Keratinocyte (primary cell): ENCODE measurements around the gene SDK1. TPM values are rescaled to one million over a fixed set of nuclear protein-coding genes. Genes with fewer than 3 reads are reported as not detected.

Source experiments
- DNase-seq: peaks from one replicate; pipeline ENCODE4 v3.0.0-alpha.2; 2011; ENCODE audit warnings: low read depth, missing footprints, low spot score
- FAIRE-seq: peaks from 2 replicates; lab custom pipeline; 2011; peaks lifted over from hg19 to GRCh38; lab: Jason Lieb, UNC
- H2AFZ ChIP-seq: 2 replicates; pipeline ENCODE4 v1.6.0; 2012; ENCODE audit warnings: low read length, control low read depth, inconsistent platforms; ENCODE audit not compliant: control insufficient read depth
- H3K27ac ChIP-seq: 2 replicates; pipeline ENCODE4 v1.5.1; 2011; ENCODE audit warnings: low read length; ENCODE audit not compliant: control insufficient read depth, insufficient read depth
- H3K27me3 ChIP-seq: 3 replicates; pipeline ENCODE4 v1.6.0; 2011; ENCODE audit warnings: low read length; ENCODE audit not compliant: control insufficient read depth, insufficient read depth; ENCODE audit errors: extremely low read depth
- H3K36me3 ChIP-seq, 2 experiments: 2 replicates in 1 of 2; 3 replicates in 1 of 2; pipeline ENCODE4 v1.5.1; 2011; ENCODE audit warnings: low read length in 2 of 2, mild to moderate bottlenecking in 1 of 2; ENCODE audit not compliant: control insufficient read depth in 2 of 2, insufficient read depth in 2 of 2; ENCODE audit errors: extremely low read depth in 1 of 2
- H3K4me1 ChIP-seq: 3 replicates; pipeline ENCODE4 v1.5.1; 2011; ENCODE audit warnings: low read length; ENCODE audit not compliant: control insufficient read depth, insufficient read depth; ENCODE audit errors: extremely low read depth
- H3K4me2 ChIP-seq: 3 replicates; pipeline ENCODE4 v1.6.0; 2011; ENCODE audit warnings: low read depth, low read length; ENCODE audit not compliant: control insufficient read depth, insufficient read depth; ENCODE audit errors: extremely low read depth
- H3K4me3 ChIP-seq, 3 experiments: fragments of 200-600 bp in 1 of 3; sonication (generic) in 1 of 3; 2 replicates in 2 of 3; 3 replicates in 1 of 3; pipeline ENCODE4 v1.5.1; 2011 to 2016; ENCODE audit warnings: low read length in 3 of 3, mild to moderate bottlenecking in 3 of 3, control low read depth in 2 of 3, inconsistent platforms in 1 of 3, low read depth in 1 of 3, mixed read lengths in 1 of 3, mixed run types in 1 of 3, moderate library complexity in 1 of 3; ENCODE audit not compliant: control insufficient read depth in 2 of 3, insufficient read depth in 2 of 3; ENCODE audit errors: extremely low read depth in 1 of 3
- H3K79me2 ChIP-seq: 2 replicates; pipeline ENCODE4 v1.6.0; 2012; ENCODE audit warnings: low read length; ENCODE audit not compliant: control insufficient read depth, insufficient read depth
- H3K9ac ChIP-seq: 3 replicates; pipeline ENCODE4 v1.6.0; 2011; ENCODE audit warnings: low read length; ENCODE audit not compliant: control insufficient read depth, insufficient read depth; ENCODE audit errors: extremely low read depth
- H3K9me1 ChIP-seq: 3 replicates; pipeline ENCODE4 v1.6.0; 2011; ENCODE audit warnings: low read length; ENCODE audit not compliant: control insufficient read depth, insufficient read depth; ENCODE audit errors: extremely low read depth
- H3K9me3 ChIP-seq: 2 replicates; pipeline ENCODE4 v1.5.1; 2012; ENCODE audit warnings: low read depth, low read length; ENCODE audit not compliant: control insufficient read depth
- H4K20me1 ChIP-seq: 3 replicates; pipeline ENCODE4 v1.6.0; 2011; ENCODE audit warnings: low read length; ENCODE audit not compliant: control insufficient read depth, insufficient read depth; ENCODE audit errors: extremely low read depth
- CTCF ChIP-seq, 3 experiments: IDR thresholded peaks in 1 of 3; conservative IDR thresholded peaks in 1 of 3; optimal IDR thresholded peaks in 1 of 3; 2 replicates in 2 of 3; 3 replicates in 1 of 3; pipeline versions ENCODE3 to v1.5.1; 2011; ENCODE audit warnings: low read length in 3 of 3, mild to moderate bottlenecking in 3 of 3, moderate library complexity in 2 of 3, control low read depth in 1 of 3, inconsistent platforms in 1 of 3; ENCODE audit not compliant: insufficient read depth in 2 of 3; ENCODE audit errors: extremely low read depth in 1 of 3
- EZH2 ChIP-seq: IDR thresholded peaks from one replicate; pipeline ENCODE4 v1.6.1; 2012; ENCODE audit warnings: inconsistent platforms, mild to moderate bottlenecking, low read length, moderate library complexity
- dilution Hi-C: fragments of 300-500 bp; cut with MboI; formaldehyde crosslinking; loops from one replicate; pipeline ENCODE4 v1.7.0; 2020; ENCODE audit warnings: low sequenced_read_pairs; ENCODE audit not compliant: extremely low pct_ligation_motif_present
- polyA plus RNA-seq, 5 experiments: library from polyadenylated mRNA; depleted of rRNA in 3 of 5; stranded (reverse) in 3 of 5; stranded (forward) in 1 of 5; unstranded in 1 of 5; fragments of >200 nt; gene quantifications; 1 replicate in 1 of 5; 2 replicates in 3 of 5; 3 replicates in 1 of 5; pipeline versions ENCODE4 v1.2.1 to v1.2.3, GENCODE V29; 2011 to 2012; ENCODE audit warnings: missing spikeins in 2 of 5, low read depth in 1 of 5, low replicate concordance in 1 of 5

SDK1 gene
- polyA plus RNA-seq, 1 donor (not counting 4 experiments of a cell fraction or from before 2014, with no cell fraction given): 0.66 TPM

- Histone ChIP-seq H3K36me3 (no peaks in the 10 kb centered on the region), H3K4me1 (no peaks in the 10 kb centered on the region), H3K9me1 (no peaks in the 10 kb centered on the region), H3K4me3 (no peak overlapping the region), H3K27me3 (no peaks in the 10 kb centered on the region), H3K9ac (no peak overlapping the region), H3K9me3 (peaks cover 6% of the 10 kb centered on the region), H3K27ac (no peak overlapping the region), H4K20me1 (no peaks in the 10 kb centered on the region), H3K4me2 (no peak overlapping the region), H3K79me2 (no peaks in the 10 kb centered on the region), H2AFZ (no peak overlapping the region)
- no peak for FAIRE-seq
- dilution Hi-C loops: no loop called here
- no peak for DNase-seq
- TF ChIP-seq CTCF (optimal IDR thresholded peaks at IDR 0.05 in 1 of 3, IDR thresholded peaks at IDR 0.05 in 1 of 3, conservative IDR thresholded peaks at IDR 0.05 in 1 of 3; ENCODE audit: extremely low read depth in 1 of 3, insufficient read depth in 2 of 3, low read length in 3 of 3) (no peak), EZH2 (no peak)
Observed at GRCh38 chr7:3573151-3573550, 272.1 kb downstream of the SDK1 start.

- no peak overlapping the region for H3K4me2 ChIP-seq
- no peak overlapping the region for H2AFZ ChIP-seq
- H3K9me3 ChIP-seq: peaks cover 6% of the 10 kb centered on the region
- H4K20me1 ChIP-seq: no peaks in the 10 kb centered on the region
- no peak overlapping the region for H3K4me3 ChIP-seq
- no peaks in the 10 kb centered on the region for H3K9me1 ChIP-seq
- no peak overlapping the region for H3K9ac ChIP-seq
- FAIRE-seq: no peak
- DNase-seq: no peak
- no peaks in the 10 kb centered on the region for H3K36me3 ChIP-seq
- TF ChIP-seq CTCF (optimal IDR thresholded peaks at IDR 0.05 in 1 of 3, IDR thresholded peaks at IDR 0.05 in 1 of 3, conservative IDR thresholded peaks at IDR 0.05 in 1 of 3; ENCODE audit: extremely low read depth in 1 of 3, insufficient read depth in 2 of 3, low read length in 3 of 3): no peak
- no peak for TF ChIP-seq EZH2
- H3K27ac ChIP-seq: no peak overlapping the region
- no peaks in the 10 kb centered on the region for H3K27me3 ChIP-seq
- dilution Hi-C loops: no loop called here
- H3K79me2 ChIP-seq: no peaks in the 10 kb centered on the region
- no peaks in the 10 kb centered on the region for H3K4me1 ChIP-seq
Observed at GRCh38 chr7:3574386-3574785, 273.3 kb downstream of the SDK1 start.
